Measurements from ENCODE around the gene PRKCA.
A peak's percentile ranks its signal among the peaks of the same experiment; 100 is the strongest.
"Not testable (repeated sequence)": the region's sequence is repeated elsewhere in the genome, so short reads cannot be mapped to it uniquely, and the experiment has no call there.

The PRKCA gene

DNA sequence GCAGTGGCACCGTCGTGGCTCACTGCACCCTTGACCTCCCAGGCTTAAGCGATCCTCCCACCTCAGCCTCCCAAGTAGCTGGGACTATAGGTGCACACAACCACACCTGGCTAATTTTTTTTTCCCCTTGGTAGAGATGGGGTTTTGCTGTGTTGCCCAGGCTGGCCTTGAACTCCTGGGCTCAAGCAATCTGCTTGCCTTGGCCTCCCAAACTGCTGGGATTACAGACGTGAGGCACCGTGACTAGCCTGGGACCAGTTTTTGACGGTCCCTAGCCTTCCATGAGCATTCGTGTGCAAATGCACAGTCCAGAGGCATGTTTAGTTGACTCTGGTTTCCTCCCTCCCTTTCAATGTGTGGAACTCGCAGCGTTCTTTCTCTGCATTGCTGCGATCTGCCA is 48.2 kb downstream of the PRKCA start:
- not testable (repeated sequence) for DNase-seq

DNA sequence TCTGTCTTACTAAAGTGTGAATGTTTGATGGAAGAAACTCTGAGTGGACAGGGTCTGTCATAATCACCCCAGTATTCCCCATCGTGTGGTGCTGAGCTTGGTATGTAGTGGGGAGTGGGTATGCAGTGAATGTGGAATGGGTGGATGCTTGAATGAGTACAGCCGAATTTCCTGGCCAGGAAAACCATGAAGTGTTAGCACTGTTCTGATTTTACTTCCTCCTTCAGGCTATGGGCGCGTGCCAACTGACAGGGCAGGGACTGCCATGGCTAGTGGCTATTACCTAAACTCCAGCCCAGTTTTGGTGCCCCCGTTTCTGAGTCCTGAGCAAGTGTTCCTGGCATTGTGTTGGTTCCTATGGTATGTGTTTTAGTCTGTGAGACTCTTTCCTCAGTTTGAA is 48.6 kb downstream of the PRKCA start:
- DNase-seq: peak in 19 of 58 donors; percentile 1 to 41 (median 9)

DNA sequence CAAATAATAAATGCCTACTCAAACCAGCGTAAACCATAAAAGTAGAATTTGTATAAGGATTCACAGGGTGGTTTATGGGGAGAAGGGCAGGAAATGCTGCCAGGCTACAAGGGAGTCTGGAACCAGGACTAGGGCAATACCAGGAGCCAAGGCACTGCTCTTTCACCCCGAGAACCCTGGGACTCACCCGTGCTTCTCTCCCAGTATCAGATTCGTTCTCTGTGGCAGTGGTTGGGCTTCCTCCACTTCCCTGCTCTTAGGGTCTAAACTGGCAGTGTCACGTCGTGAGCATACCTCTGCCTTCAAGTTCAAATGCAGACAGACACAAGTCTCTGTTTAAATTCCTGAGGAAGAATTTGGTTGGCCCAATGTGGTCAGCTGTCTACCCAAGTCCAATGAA is 49.3 kb downstream of the PRKCA start:
- no peak for DNase-seq

DNA sequence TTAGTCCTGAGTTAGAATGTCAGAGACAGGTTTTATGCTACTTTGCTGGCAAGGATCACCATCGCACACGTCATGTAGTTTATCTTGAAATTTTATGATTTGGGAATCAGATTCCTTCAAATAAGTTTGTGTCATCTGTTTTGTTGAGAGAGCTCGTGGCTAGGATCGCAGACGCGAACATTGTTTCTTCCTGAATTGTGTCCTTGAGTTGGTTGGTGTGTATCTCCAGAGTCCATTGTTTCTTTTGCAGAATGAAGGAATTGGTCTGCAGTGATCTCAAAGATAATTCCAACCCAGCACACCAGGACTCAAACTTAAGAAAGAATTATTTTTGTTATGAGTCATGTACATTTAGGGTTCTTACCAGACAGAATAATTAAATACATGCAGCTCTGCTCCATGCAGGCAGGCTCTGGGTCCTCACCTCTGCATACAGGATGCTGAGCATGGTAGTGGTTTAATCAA is 51.6 kb downstream of the PRKCA start:
- DNase-seq: no peak

DNA sequence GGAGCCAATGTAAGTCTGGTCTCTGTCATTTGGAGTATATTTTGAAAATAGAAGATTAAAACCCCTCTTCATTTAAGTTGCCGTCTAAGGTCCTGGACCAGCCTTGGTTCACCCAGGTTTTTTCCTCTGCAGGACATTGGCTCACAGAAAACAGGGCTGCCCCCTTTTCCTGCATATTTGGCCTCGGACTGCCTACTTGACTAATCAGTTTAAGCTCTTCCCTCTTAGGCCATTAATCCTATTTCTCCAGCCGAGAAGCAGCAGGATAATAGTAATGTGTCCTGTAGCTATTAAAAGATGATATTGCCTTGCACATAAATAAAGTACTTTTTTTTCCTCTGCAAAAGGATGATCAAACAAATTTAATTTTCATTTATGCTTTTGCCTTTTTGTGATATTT is 52.1 kb downstream of the PRKCA start:
- DNase-seq: no peak

DNA sequence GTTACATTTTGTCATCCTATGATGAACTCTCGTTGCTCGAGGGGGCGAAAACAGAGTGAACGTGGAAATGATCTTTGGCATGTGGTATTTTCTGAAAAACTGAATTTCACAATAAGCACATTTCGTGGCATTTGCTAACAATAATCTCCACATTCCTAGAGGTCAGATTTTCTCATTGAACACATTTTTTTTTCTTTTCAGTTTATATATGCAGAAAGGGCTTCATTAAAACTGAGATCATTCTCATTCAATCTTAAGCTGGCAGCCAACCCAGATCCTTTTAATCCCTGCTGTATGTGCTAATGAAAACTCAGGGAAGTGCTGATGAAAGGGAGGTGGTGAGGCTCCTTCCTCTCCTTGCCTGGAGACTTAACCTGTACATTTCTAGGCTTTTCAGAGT is 52.6 kb downstream of the PRKCA start:
- no peak for DNase-seq

DNA sequence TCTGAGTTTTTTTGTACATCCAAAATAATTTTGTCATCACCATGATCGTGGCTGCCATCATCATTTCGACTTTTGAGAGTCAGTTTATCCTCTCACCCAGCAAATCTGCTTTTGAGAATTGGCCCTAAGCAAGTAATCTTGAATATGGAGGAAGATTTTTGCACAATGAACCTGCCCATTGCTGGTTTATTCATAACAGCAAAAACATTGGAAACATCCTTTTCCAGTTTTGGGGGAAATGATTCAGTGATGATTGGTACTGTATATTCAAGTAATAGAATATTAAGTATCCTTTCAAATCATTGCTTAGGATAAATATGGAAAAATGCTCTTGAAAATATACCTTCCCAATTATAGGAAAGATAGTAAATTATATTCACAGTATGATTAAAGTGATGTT is 53.1 kb downstream of the PRKCA start:
- no peak for DNase-seq

DNA sequence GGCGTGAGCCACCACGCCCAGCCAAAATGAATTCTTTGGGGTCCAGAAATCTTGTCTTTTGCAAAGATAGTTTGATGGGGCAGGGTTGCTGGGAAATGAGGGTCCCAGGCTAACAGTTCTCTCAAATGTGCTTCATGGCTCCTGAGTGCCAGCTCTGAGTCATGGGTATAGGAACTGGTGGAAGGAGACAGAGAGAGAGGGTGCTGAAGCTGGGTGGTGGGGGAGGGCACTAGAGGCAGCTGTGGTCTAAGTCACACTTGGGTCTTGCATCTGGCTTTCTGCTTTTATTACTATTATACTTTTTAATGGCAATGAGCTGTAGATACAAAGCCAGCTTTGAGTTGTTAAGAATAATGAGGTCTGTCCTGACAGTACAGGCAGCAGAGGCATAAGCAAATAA is 54.6 kb downstream of the PRKCA start:
- no peak for DNase-seq

DNA sequence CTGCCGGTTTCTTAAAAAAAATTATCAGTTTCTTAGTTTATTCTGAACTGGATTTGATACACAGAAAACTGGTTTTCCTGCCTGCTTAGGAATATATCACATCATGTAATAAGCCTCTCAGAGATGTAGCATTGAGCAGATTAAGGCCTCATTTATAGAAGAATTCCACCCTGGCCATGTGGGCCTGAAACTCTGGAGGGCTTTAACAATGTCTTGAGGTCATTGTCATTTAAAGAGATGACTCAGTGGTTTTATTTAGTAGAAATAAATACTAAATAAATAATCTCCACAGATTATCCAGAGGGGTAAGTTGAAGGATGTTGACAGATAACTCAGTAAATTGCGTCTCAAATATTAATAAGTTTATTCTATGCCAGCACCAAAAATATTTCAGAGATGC is 56.9 kb downstream of the PRKCA start:
- no peak for DNase-seq

DNA sequence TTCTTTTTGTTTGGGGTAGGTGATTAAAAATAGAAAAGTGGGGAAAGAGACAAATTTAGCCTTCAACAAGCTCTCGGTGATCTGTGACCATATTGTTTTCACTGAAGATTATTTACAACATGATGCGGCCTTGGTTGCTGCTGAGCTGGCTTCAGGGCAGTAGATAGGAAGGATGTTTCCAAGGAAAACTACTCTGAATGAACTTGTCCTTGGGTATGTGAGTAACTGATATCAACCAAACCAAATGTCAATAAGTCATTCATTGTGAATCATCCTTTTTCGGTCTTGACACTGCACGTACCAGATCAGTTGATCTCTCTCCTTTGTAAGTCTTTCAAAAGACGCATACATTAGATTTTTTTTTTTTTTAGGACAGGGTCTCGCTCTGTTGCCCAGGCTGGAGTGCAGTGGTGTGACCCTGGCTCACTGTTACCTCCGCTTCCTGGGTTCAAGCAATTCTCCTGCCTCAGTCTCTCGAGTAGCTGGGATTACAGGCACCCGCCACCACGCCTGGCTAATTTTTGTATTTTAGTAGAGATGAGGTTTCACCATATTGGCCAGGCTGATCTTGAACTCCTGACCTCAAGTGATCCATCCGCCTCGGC is 58.6 kb downstream of the PRKCA start:
- DNase-seq: not testable (repeated sequence)

DNA sequence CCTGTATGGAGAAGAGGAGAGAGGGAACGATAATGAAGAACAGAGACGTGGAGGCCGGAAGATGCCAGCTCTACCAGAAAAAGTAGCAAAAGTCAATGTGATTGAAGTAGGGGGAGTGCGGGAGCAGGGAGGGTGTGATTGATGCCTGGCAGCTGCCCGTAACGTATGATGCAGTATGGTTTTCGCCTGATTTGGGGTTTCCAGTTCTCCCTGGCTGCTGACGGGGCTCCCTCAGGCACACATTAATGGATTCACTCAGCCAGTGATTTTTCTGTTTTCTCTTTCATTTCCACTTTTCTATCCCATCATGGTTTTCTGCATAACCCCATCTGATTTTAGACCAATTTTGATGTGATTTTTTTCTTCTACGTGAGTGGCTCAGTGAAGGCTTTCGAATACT is 62.1 kb downstream of the PRKCA start:
- no peak for DNase-seq

DNA sequence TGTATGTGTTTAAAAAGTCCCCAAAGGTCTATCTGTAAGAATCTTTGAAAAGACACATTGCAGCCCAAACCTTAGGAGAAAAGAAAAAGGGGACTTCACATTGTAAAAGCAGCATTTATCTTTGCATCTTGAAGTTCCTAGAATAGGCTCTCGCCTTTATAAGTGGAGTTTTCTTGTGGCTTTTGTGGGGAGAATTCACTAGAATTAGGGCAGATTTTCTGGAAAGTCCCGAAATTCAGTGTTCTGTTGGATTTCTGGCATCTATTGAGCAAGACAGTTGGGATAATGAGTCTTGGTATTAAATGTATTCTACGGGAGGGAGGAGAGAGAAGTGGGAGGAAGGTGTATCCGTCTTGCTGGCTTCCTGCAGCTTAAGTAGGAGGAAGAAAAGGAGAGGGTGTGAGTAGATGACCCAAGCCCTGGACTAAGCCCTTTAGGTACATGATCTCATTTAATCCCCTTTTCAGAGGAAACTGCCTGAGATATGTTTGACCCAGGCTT is 62.6 kb downstream of the PRKCA start:
- DNase-seq: no peak

DNA sequence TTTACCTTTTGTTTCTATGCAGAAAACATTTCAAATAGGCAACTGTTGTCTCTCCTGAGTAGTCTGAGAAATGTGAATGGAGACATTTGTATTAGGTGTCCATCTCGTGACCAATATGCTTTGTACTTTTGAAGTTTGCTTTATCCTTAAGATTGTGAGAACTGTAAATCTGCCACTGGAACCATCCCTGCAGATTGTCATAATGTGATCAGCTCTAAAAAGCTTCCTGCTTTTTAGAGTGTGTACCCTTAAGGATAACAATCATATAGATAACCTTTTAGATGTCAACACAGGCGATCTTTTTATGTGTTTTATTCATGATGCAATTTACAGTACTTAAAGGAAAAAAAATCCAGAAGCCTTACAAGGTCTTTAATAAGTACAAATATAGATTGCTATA is 63.5 kb downstream of the PRKCA start:
- DNase-seq: no peak

DNA sequence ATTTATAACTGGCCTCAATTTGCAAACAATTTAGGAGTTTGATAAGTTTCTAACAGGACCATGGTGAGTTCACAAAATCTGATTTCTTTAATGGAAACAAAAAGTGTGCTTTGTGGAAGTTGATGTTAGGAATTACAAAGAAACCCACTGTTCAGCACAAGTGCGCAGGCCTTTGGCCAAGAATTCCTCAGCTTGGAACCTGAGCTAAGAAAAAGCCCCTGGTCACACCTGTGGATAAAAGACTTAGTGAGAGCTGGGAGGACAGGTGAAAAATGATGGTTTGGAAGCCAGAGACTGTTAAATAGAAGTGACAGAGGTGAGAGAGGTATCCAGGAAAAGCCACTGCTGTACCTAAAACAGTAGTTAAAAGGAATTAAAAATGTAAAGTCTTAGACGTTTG is 64.7 kb downstream of the PRKCA start:
- no peak for DNase-seq

DNA sequence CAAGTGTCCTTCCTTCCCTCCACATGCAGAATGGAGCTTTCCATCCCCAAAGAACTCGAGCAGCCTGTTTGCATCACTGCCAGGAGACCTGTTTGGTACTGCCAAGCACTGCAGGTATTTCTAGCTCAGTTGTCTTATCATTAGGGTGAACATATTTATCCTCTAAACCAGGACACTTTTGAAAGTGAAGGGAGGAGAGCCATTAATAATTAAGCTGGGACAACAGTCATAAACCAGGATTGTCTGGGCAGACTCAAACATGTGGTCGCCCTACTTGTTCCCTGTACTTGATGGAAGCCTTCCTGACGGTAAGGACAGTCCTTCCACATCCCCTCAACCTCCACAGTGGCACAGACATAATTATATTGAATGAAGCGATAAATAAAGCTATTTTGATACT is 67.4 kb downstream of the PRKCA start:
- DNase-seq: no peak

DNA sequence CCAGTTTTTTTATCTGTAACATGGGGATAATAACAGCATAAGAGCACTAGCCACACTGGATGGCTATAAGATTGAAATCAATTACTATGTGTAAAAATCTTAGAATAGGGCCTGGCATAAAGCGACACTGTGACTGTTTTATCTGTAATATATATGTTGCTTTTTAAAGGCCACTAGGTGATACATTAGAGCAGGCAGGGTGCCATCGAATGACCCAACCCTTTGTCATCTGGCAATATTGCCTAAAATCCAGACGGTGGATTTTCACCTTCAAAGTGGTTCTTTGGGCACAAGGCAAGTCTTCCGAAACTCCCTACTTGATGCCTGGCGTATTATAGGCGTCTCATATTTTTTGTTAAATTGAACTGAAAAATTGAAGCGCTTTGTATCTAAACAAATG is 69.1 kb downstream of the PRKCA start:
- no peak for DNase-seq

DNA sequence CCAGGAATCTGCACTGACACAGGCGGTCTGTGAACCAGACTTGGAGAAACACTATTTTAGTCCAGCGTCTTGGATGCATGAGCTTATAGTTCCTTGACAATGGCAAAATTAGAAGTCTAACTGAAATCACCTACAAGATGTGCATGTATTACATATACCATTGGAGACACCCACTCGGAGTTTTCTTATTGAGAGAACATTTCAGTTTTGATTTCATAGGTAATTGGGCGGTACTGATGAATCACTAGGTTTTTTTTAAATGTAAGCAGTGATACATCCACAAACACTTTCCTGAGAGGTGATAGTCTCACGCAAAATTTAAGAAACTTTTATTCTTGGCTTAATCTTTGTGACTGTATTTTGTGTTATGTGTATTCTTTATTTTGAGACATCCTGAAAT is 69.8 kb downstream of the PRKCA start:
- no peak for DNase-seq

DNA sequence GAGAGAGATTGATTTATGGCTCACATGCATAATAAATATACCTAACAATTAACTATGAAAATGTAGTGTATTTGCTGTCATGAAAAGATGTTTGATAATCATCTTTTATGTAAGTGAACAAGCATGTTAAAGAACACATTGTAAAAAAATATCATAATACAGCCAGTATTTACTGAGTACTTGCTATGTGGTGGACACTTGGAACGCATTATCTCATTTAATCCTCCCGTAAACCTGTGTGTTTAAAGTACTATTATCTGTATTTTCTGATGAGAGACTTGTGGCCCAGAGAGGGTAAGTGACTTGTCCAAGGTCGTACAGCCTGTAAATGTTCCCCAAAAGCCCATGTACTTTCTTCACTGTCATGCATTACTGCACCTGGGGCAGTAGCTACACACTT is 70.7 kb downstream of the PRKCA start:
- DNase-seq: no peak

DNA sequence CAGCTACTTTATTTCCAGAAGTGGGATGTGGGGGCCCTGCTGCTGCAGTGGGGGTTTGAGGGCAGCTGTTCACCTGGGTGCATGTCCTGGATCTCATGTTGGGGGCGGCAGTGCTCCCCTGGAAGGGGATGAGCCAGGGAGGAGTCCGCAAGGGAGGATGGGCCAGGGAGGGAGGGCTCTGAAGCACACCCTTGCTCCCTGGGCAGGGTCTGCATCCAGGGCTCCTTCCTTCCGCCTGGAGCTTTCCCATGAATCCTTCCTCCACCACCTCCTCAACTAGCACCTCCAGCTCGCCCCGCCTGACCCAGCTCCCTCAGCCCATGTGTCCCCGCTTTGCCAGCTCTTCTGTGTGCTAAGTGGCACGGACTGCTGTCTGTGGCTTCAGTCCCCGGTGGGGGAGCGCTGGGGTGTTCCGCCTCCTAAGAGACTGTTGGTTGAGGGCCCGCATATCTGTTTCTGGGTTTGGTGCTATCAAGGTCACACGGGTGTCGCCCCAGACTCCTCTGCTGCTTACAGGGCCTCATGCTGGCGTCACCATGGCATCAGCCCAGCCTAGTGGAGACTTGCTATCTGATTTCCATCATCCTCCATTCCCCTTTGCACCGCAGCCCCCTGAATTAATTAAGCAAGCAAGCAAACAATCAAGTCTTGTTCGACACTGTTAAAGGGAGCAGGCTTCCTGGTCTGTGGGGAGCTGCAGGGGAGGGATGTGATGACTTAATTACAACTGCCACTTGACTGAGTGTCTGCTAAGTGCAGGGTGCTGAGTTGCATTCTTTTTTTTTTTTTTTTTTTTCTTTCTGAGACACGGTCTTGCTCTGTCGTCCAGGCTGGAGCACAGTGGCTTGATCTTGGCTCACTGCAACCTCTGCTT is 71.8 kb downstream of the PRKCA start:
- DNase-seq: peak in 39 of 58 donors; percentile 7 to 71 (median 30)

DNA sequence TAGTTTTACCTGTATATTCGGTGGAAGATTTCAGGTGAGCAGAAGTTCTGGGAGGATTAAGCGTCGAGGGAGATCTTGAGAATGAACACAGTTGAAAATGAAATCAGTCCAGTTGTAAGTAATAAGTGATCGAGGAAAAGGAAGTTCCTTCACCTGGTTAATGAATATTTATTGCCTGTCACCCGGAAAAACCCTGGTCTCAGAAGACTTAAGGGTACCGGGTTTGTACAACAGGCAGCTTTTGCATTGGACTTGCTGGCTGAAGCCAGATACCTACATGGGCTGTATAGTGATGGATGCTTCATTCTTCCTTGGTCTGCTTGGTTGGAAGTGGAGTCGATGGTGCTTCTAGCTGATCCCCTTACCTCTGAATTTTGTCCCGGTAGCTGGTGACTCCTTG is 72.7 kb downstream of the PRKCA start:
- no peak for DNase-seq

DNA sequence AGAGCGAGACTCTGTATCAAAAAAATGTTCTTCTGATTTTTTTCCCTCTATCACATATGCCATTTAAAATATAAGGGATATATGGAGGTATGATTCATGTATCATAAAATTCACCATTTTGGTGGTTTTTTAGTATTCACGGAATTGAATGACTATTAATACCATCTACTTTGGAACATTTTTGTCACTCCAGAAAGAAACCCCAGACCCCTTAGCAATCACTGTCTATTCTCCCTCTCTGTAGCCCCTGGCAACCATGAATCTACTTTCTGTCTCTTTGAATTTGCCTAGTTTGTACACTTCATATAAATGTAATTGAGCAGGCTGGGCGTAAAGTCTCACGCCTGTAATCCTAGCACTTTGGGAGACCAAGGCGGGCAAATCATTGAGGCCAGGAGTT is 75.9 kb downstream of the PRKCA start:
- no peak for DNase-seq

DNA sequence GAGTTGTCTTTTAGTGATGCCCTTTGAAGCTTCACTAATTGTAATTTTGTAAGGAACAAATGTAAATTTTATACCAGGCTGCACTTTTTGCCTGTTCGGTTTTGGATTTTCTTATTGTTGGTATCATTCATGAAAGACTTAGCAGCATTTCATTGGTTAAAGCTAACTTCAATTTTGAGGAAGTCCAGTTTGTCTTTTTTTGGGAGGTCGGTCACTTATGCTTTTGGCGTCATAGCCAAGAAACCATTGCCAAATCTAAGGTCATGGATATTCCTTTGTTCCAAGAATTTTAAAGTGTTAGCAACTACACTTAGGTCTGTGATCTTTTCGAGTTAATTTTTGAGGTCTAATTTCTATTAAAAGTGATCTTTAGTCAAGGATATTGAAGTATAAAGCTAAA is 77.1 kb downstream of the PRKCA start:
- DNase-seq: no peak

DNA sequence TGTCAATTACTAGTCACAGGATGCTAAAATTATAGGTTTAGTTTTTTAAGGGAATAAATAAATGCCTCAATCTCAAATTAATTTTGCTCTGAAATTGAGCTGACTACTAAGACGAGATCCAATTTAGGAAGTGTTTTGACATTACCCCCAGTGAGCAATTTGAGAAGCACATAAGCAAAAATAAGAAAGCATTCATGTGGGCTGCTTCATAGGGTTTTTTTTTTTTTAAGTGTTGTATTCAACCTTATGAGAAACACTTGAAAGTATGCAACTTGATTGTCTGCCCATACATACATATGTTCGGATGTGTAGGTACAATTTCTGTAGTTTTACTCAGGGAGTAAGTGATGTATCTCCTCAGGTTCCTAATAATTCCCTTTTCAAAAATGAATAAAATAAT is 77.6 kb downstream of the PRKCA start:
- no peak for DNase-seq
